ENCODE results near the gene CEACAM6. TPM values are rescaled to one million over a fixed set of nuclear protein-coding genes. Genes with fewer than 3 reads are reported as not detected.
"Not testable (repeated sequence)": the region's sequence is repeated elsewhere in the genome, so short reads cannot be mapped to it uniquely, and the experiment has no call there.

The CEACAM6 gene
- total and polyA plus RNA-seq, 5 experiments from 2014 or later = not detected

- DNase-seq, POLR2A ChIA-PET, H3K9me3 Mint-ChIP-seq, H3K4me3 Mint-ChIP-seq, ATAC-seq, H3K36me3 Mint-ChIP-seq, H3K27ac Mint-ChIP-seq: not testable (repeated sequence)
- Mint-ChIP-seq H3K4me1 (peaks cover 17 to 24% (median 20%) of the 10 kb centered on the region in 4 donors), H3K27me3 (peaks cover 32 to 80% (median 45%) of the 10 kb centered on the region in 5 donors)
Observed at GRCh38 chr19:41788518-41788917, 33.2 kb downstream of the CEACAM6 start.

DNA sequence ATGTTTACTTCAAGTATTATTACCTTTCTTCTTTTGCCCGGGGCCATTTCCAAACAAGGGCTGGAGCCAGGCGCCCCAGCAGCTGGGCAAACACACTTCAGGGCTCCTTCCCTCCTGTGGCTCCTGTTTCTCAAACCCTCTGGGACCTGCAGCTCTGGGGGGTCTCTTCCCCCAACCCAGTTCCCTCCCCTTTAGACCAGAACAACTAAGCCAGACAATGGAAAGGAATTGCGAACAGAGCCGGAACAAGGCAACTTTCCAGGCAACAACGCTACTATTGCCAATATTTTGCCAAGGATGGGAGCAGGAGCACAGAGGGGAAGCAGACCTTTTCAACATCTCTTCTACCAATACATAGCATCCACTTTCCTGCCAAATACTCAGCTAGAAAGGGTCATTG is 33.7 kb downstream of the CEACAM6 start:
- H3K4me3 Mint-ChIP-seq, H3K9me3 Mint-ChIP-seq, H3K27ac Mint-ChIP-seq, ATAC-seq, DNase-seq, H3K36me3 Mint-ChIP-seq, POLR2A ChIA-PET: not testable (repeated sequence)
- Mint-ChIP-seq H3K27me3 (peaks cover 31 to 77% (median 44%) of the 10 kb centered on the region in 5 donors), H3K4me1 (peaks cover 17 to 24% (median 18%) of the 10 kb centered on the region in 4 donors)

DNA sequence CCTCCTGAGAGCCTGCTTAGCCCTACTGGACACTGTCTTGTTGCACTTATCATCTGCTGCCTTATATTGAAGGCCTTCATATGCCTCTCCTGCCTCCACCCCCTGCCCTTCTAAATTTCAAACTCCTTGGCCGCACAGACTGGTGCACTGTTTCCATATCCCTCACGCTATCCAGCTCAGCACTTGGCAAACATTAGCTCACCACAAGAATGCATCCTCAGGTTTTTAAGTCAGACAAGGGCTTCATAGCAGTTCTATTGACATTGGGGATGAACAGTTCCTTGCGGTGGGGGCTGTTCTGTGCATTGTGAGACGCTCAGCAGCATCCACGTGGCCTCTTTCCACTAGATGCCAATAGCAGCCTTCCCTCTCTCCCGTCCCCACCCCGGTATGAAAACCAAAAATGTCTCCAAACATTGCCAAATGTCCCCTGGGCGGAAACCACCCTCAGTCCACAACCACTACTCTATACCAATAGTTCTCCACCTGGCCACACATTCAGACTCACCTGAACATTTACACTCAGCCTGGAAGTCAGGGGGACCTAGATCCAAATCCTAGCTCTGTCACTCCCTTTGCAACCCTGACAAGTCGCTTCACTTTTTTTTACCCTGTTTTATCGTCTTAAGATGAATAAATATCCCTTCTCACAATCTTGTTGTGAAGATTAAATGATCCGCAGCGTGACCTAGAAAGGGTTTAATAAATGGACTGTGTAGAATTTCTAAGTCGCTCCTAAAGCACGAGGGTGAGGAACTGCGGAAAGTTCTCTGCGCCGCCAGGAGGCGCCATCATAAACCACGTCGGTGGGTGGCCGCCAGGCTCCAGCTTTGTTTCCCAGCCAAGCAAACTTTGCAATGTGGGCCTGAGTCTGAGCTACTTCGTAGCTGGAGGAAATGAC is 37.4 kb downstream of the CEACAM6 start:
- Mint-ChIP-seq H3K27me3 (peaks cover 19 to 64% (median 32%) of the 10 kb centered on the region in 5 donors), H3K9me3 (no peaks in the 10 kb centered on the region), H3K36me3 (no peaks in the 10 kb centered on the region), H3K27ac (peak overlapping the region in 1 of 10 donors; percentile 42), H3K4me1 (peaks cover 2 to 12% (median 5%) of the 10 kb centered on the region in 4 donors), H3K4me3 (no peak overlapping the region)
- DNase-seq (peak in 9 of 10 donors; percentile 16 to 54 (median 37)), ATAC-seq (peak; percentile 56 to 69)
- POLR2A ChIA-PET = no interaction called here

DNA sequence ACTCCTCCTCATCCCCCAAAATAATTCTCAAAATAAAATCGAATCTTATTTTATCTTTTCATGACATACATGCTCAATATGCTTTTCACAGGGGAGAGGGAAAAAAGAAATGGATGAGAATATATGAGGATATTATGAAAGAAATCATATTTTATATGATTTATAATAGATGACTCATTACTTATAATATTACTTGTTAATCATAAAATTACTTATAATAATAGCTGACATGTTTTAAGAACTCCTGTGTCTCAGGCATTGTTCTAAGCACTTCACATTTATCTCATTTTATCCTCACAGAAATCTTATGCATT is 38.0 kb downstream of the CEACAM6 start:
- Mint-ChIP-seq H3K27me3 (peaks cover 19 to 60% (median 31%) of the 10 kb centered on the region in 5 donors), H3K4me1 (peaks cover 2 to 12% (median 5%) of the 10 kb centered on the region in 4 donors), H3K9me3 (no peaks in the 10 kb centered on the region), H3K4me3 (no peak overlapping the region), H3K27ac (no peak overlapping the region), H3K36me3 (no peaks in the 10 kb centered on the region)
- no peak for ATAC-seq
- DNase-seq = no peak
- POLR2A ChIA-PET = no interaction called here

GRCh38 chr19:41795031-41795461 is 39.7 kb downstream of the CEACAM6 start:
- Mint-ChIP-seq H3K4me1 (peaks cover 2 to 12% (median 5%) of the 10 kb centered on the region in 4 donors), H3K27me3 (peaks cover 14 to 47% (median 25%) of the 10 kb centered on the region in 5 donors), H3K4me3 (no peak overlapping the region), H3K36me3 (no peaks in the 10 kb centered on the region), H3K27ac (no peak overlapping the region), H3K9me3 (no peaks in the 10 kb centered on the region)
- POLR2A ChIA-PET = no interaction called here
- peak; percentile 90 to 94 for ATAC-seq
- DNase-seq = peak; percentile 17 to 81 (median 59)

- H3K4me3 Mint-ChIP-seq = no peak within 1 kb of the TSS
- POLR2A ChIA-PET = no interaction called here
- no peaks in the 10 kb centered on the region for H3K9me3 Mint-ChIP-seq
- peaks cover 14 to 46% (median 23%) of the 10 kb centered on the region in 5 donors for H3K27me3 Mint-ChIP-seq
- DNase-seq (no peak), ATAC-seq (no peak)
- peaks cover 2 to 12% (median 5%) of the 10 kb centered on the region in 4 donors for H3K4me1 Mint-ChIP-seq
- H3K27ac Mint-ChIP-seq = no peak within 1 kb of the TSS
- no peaks in the 10 kb centered on the region for H3K36me3 Mint-ChIP-seq
Observed at GRCh38 chr19:41796362-41796761, 41.0 kb downstream of the CEACAM6 start, which contains the start of gene CEACAM3. TSS of gene CEACAM3 (plus strand) at chr19:41796587. CDS start at chr19:41796678, 91 bp downstream.

GRCh38 chr19:41796901-41797300 is 41.6 kb downstream of the CEACAM6 start:
- DNase-seq (no peak), ATAC-seq (no peak)
- Mint-ChIP-seq H3K36me3 (no peaks in the 10 kb centered on the region), H3K27ac (no peak overlapping the region), H3K9me3 (no peaks in the 10 kb centered on the region), H3K27me3 (peaks cover 14 to 40% (median 23%) of the 10 kb centered on the region in 5 donors), H3K4me1 (peaks cover 2 to 12% (median 8%) of the 10 kb centered on the region in 4 donors), H3K4me3 (no peak overlapping the region)
- POLR2A ChIA-PET = no interaction called here

DNA sequence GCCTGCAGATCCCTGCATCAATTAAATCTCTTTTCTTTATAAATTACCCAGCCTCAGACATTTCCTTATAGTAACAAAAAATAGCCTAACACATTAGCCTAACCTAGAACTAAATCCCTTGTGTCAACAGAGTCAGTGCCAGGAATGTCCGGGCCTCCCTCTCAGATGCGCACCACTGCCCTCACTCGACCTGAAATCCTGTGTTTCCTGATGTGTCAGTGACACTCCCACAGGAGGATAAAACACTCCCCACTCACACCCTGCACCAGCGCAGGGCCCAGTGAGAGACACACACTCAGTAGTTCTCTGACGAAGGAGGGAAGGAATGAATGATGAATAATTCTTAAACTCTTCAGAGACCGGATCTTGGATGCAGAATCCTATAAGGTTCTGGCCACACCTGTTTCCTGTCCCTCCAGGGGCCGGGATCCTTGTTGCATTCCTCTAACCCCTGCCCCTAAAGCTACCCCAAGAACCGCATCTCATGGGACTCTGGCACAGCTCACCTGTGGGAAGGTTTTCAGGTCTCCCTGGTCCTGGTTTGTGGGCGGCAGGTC is 44.2 kb downstream of the CEACAM6 start:
- H3K36me3 Mint-ChIP-seq = no peaks in the 10 kb centered on the region
- H3K4me1 Mint-ChIP-seq = peaks cover 10 to 27% (median 13%) of the 10 kb centered on the region in 4 donors
- ATAC-seq = no peak
- no peaks in the 10 kb centered on the region for H3K9me3 Mint-ChIP-seq
- H3K27ac Mint-ChIP-seq = no peak overlapping the region
- no peak overlapping the region for H3K4me3 Mint-ChIP-seq
- no peak for DNase-seq
- H3K27me3 Mint-ChIP-seq = peaks cover 4 to 20% (median 7%) of the 10 kb centered on the region in 5 donors
- POLR2A ChIA-PET = no interaction called here

GRCh38 chr19:41801031-41801430 is 45.7 kb downstream of the CEACAM6 start:
- H3K9me3 Mint-ChIP-seq = no peaks in the 10 kb centered on the region
- ATAC-seq (no peak), DNase-seq (no peak)
- POLR2A ChIA-PET = no interaction called here
- no peaks in the 10 kb centered on the region for H3K36me3 Mint-ChIP-seq
- H3K4me1 Mint-ChIP-seq = peaks cover 6 to 27% (median 16%) of the 10 kb centered on the region in 4 donors
- no peak overlapping the region for H3K4me3 Mint-ChIP-seq
- H3K27me3 Mint-ChIP-seq = peaks cover 4 to 14% (median 5%) of the 10 kb centered on the region in 5 donors
- peak overlapping the region in 2 of 10 donors; percentile 29 to 46 for H3K27ac Mint-ChIP-seq

DNA sequence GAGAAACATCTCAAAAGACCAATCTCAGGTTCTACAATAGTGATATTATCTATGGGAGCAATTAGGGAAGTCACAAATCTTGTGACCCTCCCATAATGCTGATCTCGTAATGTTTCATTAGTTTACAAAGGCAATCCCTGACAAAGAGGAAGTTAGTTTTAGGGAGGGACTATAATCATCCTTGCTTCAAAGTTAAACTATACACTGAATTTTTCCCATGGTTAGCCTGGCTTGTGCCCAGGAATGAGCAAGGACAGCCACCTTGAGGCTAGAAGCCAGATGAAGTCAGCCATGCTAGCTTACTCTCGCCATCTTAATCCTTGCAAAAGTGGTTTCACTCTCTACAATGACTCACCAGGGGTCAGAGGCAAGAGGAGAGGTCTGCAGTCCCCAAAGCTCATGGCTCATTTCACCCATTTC is 46.5 kb downstream of the CEACAM6 start:
- POLR2A ChIA-PET = no interaction called here
- Mint-ChIP-seq H3K36me3 (no peaks in the 10 kb centered on the region), H3K9me3 (no peaks in the 10 kb centered on the region), H3K4me3 (peak overlapping the region in 1 of 10 donors; percentile 16), H3K27ac (peak overlapping the region in 3 of 10 donors; percentile 17 to 61 (median 43)), H3K4me1 (peaks cover 6 to 26% (median 16%) of the 10 kb centered on the region in 4 donors), H3K27me3 (peaks cover 0 to 14% (median 3%) of the 10 kb centered on the region in 5 donors)
- DNase-seq (no peak), ATAC-seq (no peak)

- Mint-ChIP-seq H3K4me3 (no peak overlapping the region), H3K9me3 (no peaks in the 10 kb centered on the region), H3K27ac (peak overlapping the region in 4 of 10 donors; percentile 6 to 64 (median 26)), H3K27me3 (peaks cover 0 to 24% (median 5%) of the 10 kb centered on the region in 5 donors), H3K36me3 (no peaks in the 10 kb centered on the region), H3K4me1 (peaks cover 6 to 26% (median 16%) of the 10 kb centered on the region in 4 donors)
- ATAC-seq (no peak), DNase-seq (no peak)
- POLR2A ChIA-PET = no interaction called here
Observed at GRCh38 chr19:41802770-41803169, 47.4 kb downstream of the CEACAM6 start.

DNA sequence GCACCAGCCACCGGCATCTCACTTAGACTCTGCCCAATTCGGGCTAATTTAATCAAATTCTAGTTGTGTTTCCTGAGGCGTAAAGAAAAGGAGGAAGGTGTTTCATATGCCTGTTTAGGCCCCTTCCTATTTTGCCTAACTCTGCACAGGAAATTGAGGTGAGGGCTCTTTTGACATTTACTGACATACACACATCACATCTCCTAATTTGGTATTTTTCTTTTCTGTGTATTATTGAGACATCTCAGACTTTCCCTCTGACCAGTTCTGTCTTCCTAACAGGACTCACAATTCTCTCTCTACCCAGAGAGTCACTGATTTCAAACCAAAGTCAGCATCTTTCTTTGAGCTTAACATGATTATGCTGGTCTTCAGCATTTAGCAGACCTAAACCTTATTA is 49.0 kb downstream of the CEACAM6 start:
- Mint-ChIP-seq H3K9me3 (no peaks in the 10 kb centered on the region), H3K36me3 (no peaks in the 10 kb centered on the region), H3K27ac (peak overlapping the region in 3 of 10 donors; percentile 24 to 56 (median 53)), H3K4me1 (peaks cover 6 to 34% (median 16%) of the 10 kb centered on the region in 4 donors), H3K27me3 (peaks cover 4 to 40% (median 9%) of the 10 kb centered on the region in 5 donors), H3K4me3 (peak overlapping the region in 2 of 10 donors; percentile 37 to 54)
- POLR2A ChIA-PET = interaction anchor here (0.6 kb wide), 1 partner anchor 159 kb away, joined by 4 read pairs; no protein-coding TSS in a partner anchor
- ATAC-seq (no peak), DNase-seq (no peak)

DNA sequence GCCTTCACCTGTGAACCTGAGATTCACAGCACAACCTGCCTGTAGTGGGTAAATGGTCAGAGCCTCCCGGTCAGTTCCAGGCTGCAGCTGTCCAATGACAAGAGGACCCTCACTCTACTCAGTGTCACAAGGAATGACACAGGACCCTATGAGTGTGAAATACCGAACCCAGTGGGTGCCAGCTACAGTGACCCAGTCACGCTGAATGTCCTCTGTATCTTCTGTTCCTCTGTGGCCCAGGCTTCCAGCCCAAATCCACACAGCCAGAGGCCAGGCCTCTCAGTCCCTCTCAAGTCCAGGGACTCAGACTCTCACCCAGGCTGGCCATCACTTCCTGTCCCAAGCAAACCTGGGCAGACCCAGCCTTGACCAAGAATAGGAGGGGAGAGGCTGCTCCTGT is 51.8 kb downstream of the CEACAM6 start:
- DNase-seq (no peak), ATAC-seq (no peak)
- Mint-ChIP-seq H3K4me3 (no peak overlapping the region), H3K36me3 (no peaks in the 10 kb centered on the region), H3K27me3 (peaks cover 4 to 53% (median 9%) of the 10 kb centered on the region in 5 donors), H3K4me1 (peaks cover 6 to 40% (median 16%) of the 10 kb centered on the region in 4 donors), H3K9me3 (no peaks in the 10 kb centered on the region), H3K27ac (no peak overlapping the region)
- POLR2A ChIA-PET = no interaction called here

All from naive thymus-derived CD8-positive, alpha-beta T cell (primary cell).